AG08395 (cell line): Measurements from ENCODE around the gene HSPH1.

ENCODE experiments used
- DNase-seq: peaks from one replicate; pipeline ENCODE4 v3.0.0; 2012; ENCODE audit warnings: mixed read lengths, low spot score

The HSPH1 gene

DNA sequence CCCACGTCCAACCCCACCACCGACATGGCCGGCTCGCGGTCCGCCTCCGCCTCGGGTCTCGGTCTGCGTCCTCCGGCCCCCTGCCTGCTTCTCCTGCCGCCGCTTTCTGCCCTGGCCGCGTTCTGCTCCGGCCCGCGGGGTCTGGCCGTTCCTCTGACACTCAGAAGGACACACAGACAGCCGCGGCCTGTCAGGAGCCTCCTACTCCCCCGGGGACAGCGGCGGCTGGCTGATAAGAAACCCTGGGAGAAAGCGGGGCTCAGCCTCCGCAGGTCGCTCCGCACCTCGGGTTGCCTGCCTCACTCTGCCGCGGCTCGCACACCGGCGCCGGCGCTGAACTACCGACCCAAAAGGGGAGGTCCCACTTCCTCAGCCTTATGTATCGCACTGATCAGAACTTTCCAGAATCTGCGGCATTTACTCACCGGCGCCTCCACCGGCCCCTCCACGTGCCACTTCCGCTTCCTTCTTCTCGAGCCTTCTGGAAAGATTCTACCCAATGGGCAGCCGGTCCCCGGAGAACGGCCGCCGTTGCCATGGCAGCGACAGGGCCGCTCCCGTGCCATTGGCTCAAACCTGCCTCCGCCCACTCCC, at the start of gene HSPH1:
Gene HSPH1 (minus strand): TSS at position 348 of the 594 bp plus-strand sequence. CDS start 322 bp downstream, at position 26.
- peak; percentile 98 for DNase-seq

GRCh38 chr13:31209841-31210210, 48.1 kb upstream of the HSPH1 start:
- no peak for DNase-seq

GRCh38 chr13:31209172-31209840, 47.6 kb upstream of the HSPH1 start:
- peak; percentile 79 for DNase-seq

DNA sequence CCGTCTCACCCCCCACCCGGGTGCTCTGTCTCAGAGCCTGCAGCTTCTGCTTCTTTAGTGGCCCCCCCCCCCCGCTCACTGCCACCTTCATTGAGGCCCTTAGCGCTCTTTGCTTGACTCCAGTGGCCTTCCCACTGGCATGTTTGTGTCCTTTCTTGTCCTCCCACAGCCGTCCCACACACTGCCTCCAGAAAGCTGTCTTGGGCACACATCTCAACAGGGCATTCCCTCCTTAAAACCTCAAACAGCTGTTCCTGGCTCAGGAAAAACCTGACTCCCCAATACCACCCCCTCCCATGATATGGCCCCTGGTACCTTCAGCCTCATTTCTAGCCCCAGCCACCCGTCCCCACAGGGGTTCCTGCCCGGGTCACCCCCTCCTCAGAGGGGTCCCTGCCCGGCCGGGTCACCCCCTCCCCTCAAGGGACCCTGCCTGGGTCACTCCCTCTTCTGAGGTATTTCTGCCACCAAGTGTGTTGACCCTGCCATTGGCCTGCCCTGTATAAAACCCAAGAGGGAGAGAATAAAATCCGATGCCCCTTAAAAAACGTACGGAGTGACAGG, 46.9 kb upstream of the HSPH1 start:
- DNase-seq: no peak

GRCh38 chr13:31207661-31208552, 46.2 kb upstream of the HSPH1 start:
- DNase-seq: peak; percentile 52

DNA sequence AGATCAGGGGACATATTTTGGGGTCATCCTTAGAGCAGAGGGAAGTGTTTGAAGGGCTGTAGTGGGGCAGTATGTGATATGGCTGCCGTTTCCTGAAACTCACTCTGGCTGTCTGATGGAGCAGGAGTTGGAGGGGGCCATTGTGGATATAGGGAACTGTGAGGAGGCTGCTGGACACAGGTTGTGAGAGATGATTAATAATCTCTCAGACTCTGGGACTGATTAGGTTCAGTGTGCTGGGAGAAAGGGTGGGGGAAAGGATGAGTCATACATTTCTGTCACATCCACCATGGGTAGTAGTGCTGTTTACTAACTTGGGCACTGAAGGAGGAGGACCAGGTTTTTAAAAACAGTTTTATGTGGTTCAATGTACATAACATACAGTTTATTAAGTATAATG, 42.9 kb upstream of the HSPH1 start:
- peak; percentile 67 for DNase-seq

- DNase-seq: peak; percentile 39
Observed at GRCh38 chr13:31201341-31202031, 39.8 kb upstream of the HSPH1 start.

- DNase-seq: peak; percentile 40
Observed at GRCh38 chr13:31200637-31200971, 38.9 kb upstream of the HSPH1 start.

DNA sequence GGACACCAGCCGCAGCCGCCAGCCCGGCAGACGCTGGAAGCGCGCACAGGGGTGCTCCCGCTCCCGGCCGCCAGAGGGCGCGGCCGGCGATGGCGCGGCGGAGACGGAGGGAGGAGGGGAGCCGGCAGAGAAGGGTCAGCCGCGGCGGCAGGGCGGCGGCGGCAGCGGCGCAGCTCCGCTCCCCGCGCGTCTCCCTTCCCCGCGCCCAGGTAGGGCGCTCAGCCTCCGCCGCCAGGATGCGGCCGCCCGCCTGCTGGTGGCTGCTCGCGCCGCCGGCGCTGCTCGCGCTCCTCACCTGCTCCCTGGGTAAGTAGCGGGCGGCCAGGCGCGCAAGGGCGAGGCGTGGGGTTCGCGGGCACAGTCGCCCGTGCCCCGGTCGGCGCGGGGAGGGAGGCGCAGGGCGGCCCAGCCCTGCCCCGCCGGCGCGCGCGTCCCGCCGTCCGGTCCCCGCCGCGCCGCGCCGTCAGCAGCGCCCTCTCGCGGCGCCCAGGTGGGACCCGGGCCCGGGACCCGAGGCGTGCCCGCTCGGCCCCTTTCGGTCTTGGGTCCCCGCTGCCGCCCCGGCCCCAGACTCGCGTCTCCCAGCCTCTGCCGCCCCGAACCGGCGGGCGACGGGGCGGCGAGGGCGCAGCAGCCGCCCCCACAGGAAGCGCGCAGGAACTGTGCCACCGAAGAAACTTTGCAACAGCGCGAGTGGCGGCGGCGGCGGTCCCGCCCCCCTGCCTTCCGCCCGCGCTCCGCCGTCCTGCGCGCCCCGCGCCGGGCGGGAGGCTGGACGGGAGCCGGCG, 38.3 kb upstream of the HSPH1 start, which contains the start of gene B3GLCT:
Gene B3GLCT (plus strand): TSS at position 127 of the 788 bp plus-strand sequence. CDS start 110 bp downstream, at position 237.
- peak; percentile 92 for DNase-seq

DNA sequence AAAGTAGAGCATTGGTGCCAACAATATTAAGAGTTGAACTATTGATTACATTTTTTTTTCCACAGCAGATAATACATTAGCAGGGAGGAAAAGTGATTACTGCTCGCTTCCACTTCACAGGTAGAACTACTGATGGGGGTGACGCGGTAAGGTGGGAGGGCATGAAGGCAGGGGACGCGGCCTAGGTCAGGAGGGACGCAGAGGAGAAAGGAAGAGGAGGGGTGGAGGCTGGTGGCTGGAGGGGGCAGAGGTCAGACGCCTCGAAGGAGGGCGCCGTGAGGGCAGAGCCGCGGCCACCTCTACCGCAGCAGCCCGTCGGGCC, 37.8 kb upstream of the HSPH1 start:
- DNase-seq: no peak

GRCh38 chr13:31198519-31198918, 36.8 kb upstream of the HSPH1 start:
- no peak for DNase-seq

GRCh38 chr13:31196992-31197391, 35.3 kb upstream of the HSPH1 start:
- DNase-seq: no peak

DNA sequence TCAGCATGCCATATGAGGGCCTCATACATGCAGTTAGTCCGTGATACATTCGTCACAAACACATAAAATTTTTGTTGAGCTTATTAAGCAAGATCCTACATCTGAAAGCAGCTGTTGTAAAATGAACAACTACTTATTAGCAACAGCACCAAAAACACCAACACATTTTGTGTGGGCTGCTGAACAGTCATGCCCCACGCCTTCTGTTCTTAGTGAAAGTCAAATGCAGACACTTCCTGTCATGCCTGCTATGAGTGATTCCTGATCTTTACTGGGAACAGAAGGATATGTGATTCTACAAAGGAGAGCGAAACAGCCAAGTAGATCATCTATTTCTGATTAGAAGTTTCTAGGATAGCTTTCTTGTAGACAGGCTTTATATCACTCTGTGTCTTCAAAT, 33.9 kb upstream of the HSPH1 start:
- DNase-seq: no peak

DNA sequence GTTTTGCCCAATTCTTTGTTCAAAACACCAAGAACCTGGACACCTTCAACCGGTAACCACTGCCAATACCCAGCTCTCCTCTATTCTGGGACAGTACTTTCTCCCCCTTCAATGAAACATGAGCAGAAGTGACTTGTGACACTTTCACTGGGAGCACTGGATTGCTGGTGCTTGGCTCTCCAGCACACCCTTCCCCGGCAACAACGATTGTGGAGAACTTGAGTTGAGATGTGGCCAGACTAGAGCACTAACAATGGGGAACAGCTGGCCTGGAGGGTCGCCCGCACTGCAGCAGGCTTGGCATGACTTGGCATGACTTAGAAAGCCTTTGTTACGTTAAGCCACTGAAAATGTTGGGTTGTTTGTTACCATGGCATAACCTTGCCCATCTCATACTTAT, 30.6 kb upstream of the HSPH1 start:
- DNase-seq: no peak

DNA sequence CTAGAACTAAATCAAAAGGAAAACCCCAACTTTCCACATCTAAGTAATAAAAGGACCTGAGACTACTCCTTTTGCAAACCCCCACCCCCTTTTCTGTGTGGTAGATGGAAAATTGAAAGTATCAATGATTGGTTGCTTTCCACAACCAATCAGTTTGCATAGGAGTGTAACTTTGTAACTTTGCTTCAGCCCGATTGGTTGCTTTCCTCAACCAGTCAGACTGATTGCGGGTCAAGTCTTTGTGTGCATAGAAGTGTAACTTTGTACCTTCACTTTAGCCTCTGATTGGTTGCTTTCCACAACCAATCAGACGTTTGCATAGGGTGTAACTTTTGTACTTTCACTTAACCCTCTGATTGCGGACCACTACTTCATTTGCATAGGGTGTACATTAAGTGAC, 30.0 kb upstream of the HSPH1 start:
- DNase-seq: no peak

- no peak for DNase-seq
Observed at GRCh38 chr13:31184981-31185645, 23.4 kb upstream of the HSPH1 start.

DNA sequence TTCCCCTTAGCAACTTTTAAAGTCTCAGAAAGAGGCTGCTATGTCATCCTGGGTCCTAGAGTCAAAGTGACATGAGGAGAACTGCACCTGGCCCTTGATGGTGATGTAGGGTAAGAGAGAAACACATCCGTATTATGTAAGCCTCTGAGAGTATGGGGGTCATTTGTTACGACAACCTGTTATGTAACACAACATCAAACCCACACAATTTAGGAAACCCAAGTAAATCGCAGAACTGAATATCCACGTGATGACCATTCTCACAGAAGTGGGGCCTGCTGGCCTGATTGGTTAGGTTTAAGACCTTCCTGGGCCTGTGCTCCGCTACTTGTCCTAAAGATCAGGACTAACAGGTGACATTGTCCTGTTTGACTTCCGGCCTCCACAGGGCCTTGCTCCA, 22.7 kb upstream of the HSPH1 start:
- DNase-seq: no peak

DNA sequence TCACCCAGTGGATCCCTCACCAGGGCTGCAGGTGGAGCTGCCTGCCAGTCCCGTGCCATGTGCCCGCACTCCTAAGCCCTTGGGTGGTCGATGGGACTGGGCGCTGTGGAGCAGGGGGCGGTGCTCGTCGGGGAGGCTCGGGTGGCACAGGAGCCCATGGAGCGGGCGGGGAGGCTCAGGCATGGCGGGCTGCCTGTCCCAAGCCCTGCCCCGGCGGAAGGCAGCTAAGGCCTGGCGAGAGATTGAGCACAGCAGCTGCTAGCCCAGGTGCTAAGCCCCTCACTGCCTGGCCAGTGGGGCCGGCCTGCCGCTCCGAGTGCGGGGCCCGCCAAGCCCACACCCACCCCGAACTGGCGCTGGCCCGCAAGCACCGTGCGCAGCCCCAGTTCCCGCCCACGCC, 21.3 kb upstream of the HSPH1 start:
- DNase-seq: no peak

DNA sequence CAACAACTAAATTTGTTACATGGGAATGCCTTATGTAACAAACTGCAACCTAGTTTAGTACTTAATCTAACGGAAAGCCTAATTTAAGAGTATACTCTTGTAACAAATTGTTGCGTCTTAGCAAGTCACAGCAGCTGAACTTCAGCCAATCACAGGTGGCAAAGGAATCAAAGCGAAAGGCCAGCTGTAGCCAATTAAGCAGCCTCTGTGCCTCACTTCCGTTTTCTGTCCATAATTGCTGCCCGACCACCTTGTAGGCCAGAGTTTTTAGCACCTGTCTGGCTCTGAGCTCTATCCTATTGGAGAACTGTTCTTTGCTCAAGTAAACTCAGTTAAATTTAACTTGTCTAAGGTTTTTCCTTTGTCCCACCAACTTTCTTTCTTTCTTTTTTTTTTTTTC, 18.1 kb upstream of the HSPH1 start:
- DNase-seq: no peak

- DNase-seq: no peak
Observed at GRCh38 chr13:31179241-31179640, 17.5 kb upstream of the HSPH1 start.
